Urinary bladder (tissue), 4 donors: ENCODE measurements around the gene ANKS1B. TPM values are rescaled to one million over a fixed set of nuclear protein-coding genes. Genes with fewer than 3 reads are reported as not detected.
"Not testable (repeated sequence)": the region's sequence is repeated elsewhere in the genome, so short reads cannot be mapped to it uniquely, and the experiment has no call there.

Experiments
- DNase-seq: peaks from one replicate; pipeline ENCODE4 v3.0.0-alpha.2; 2015; ENCODE audit errors: extremely low spot score
- H3K27ac ChIP-seq: one replicate; pipeline ENCODE4 v1.5.1; 2013; ENCODE audit warnings: low read depth, mild to moderate bottlenecking, moderate library complexity
- H3K36me3 ChIP-seq: one replicate; pipeline ENCODE4 v1.6.1; 2013; ENCODE audit warnings: mild to moderate bottlenecking, moderate library complexity; ENCODE audit not compliant: insufficient read depth
- H3K4me1 ChIP-seq: one replicate; pipeline ENCODE4 v1.6.1; 2013; ENCODE audit warnings: mild to moderate bottlenecking, moderate library complexity; ENCODE audit not compliant: insufficient read depth
- H3K4me3 ChIP-seq: one replicate; pipeline ENCODE4 v1.5.1; 2013; ENCODE audit warnings: low read depth, low read length
- WGBS: extraction: QIAGEN DNeasy Blood & Tissue Kit; methylation state at CpG from one replicate; pipeline ENCODE4 v1.1.7; 2013; 5-methylcytosine and 5-hydroxymethylcytosine counted together
- polyA plus RNA-seq: library from polyadenylated mRNA; stranded (reverse); fragments of 200-250 nt; gene quantifications from one replicate; pipeline ENCODE4 v1.2.3, GENCODE V29; 2013
- total RNA-seq: library from RNA; depleted of rRNA; stranded (reverse); fragments of >200 nt; gene quantifications from one replicate; pipeline ENCODE4 v1.2.3, GENCODE V29; 2014
- donor health status: healthy with polysubstance abuse.
- donor health status: healthy.

The ANKS1B gene
- total and polyA plus RNA-seq, 2 donors: 4.9 to 43.7 TPM

DNA sequence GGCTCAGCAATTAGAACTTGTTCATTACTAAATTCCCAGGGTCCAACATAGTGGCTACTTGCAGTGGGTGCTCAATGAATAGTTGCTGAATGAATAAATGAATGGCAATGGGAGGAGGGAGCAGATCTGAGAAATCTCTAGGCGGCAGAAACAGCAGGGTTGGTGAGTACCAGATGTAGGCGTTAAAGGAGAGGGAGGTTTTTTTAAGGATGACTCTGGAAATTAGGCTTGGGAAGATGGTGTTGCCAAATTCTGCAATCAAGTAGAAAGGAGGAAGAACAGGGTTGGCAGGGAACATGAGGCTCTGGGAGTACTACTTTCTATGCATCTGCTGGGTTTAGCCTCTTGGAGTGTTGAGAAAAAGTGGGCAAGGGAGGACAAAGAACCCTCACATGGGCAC, 1132.6 kb downstream of the ANKS1B start:
- Histone ChIP-seq H3K4me3 (no peak overlapping the region), H3K4me1 (no peaks in the 10 kb centered on the region), H3K36me3 (no peaks in the 10 kb centered on the region), H3K27ac (no peak overlapping the region)
- 93% methylated on average over 2 of the region's 2 CpGs for WGBS
- no peak for DNase-seq

DNA sequence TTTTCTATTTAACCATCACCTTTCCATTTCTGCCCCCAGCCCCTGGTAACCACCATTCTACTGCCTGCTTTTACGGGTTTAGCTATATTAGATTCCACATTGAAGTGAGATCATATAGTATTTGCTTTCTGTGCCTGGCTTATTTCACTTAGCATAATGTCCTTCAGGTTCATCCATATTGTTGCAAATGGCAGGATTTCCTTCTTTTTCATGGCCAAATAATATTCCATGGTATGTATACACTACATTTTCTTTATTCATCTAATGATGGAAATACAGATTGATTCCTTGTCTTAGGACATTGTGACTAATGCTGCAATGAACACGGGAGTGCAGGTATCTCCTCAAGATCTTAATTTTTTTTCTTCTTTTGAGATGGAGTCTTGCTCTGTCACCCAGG, 1137.5 kb downstream of the ANKS1B start:
- no peak overlapping the region for H3K27ac ChIP-seq
- no peak for DNase-seq
- H3K36me3 ChIP-seq: no peaks in the 10 kb centered on the region
- WGBS: 94% methylated on average over 2 of the region's 2 CpGs
- no peaks in the 10 kb centered on the region for H3K4me1 ChIP-seq
- H3K4me3 ChIP-seq: no peak overlapping the region

DNA sequence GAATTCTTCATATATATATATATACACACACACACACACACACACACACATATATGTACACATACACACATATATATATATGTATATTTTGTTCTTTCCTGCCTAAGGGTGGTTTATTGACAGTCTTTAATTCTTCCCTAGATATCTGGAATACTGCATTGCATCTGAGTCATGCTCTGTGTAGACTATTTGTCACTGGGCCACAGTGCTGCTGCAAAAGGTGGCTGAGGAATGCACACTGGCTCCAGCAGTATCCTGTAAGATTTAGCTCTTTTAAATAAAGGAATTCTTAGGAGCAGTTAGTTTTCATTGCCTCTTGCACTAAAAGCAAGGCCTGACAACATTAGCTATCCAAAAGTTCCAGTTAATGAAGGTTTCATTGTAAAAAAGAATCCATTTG, 1138.8 kb downstream of the ANKS1B start:
- no peak for DNase-seq
- H3K36me3 ChIP-seq: no peaks in the 10 kb centered on the region

GRCh38 chr12:98840325-98840724, 1144.4 kb downstream of the ANKS1B start:
- Histone ChIP-seq H3K36me3 (no peaks in the 10 kb centered on the region), H3K27ac (no peak overlapping the region), H3K4me1 (no peaks in the 10 kb centered on the region), H3K4me3 (no peak overlapping the region)
- no peak for DNase-seq
- 93% methylated on average over 3 of the region's 3 CpGs for WGBS

More for the DNA sequence above, 1138.8 kb downstream of the ANKS1B start:
- Histone ChIP-seq H3K4me3 (no peak overlapping the region), H3K4me1 (no peaks in the 10 kb centered on the region), H3K27ac (no peak overlapping the region)

GRCh38 chr12:98838231-98838647, 1146.5 kb downstream of the ANKS1B start:
- WGBS: 26% methylated on average over 7 of the region's 7 CpGs
- no peak overlapping the region for H3K4me3 ChIP-seq
- no peak for DNase-seq

DNA sequence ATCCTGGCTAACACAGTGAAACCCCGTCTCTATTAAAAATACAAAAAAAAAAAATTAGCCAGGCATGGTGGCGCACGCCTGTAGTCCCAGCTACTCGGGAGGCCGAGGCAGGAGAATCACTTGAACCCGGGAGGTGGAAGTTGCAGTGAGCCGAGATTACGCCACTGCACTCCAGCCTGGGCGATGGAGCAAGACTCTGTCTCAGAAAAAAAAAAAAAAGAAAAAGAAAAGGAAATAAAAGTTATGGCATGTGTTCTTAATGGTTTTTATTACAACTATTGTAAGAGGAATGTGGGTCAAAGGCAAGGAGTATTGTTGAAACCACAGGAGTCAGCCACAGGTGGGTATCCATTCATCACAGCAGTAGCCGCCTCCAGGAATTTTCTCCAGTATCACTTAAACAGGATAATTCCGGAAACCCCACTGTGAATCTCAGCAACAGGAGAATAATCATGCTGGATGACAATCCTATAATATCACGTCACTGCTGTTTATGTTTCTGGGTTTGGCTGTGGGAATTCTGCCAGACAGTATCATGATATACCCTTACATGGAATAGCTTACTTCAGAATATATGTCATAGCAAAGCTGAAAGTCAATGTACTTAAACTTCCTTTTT, 1147.5 kb downstream of the ANKS1B start:
- not testable (repeated sequence) for DNase-seq, H3K4me1 ChIP-seq, H3K36me3 ChIP-seq, H3K27ac ChIP-seq, H3K4me3 ChIP-seq
- WGBS: 76% methylated on average over 12 of the region's 12 CpGs

More at GRCh38 chr12:98838231-98838647, 1146.5 kb downstream of the ANKS1B start:
- Histone ChIP-seq H3K4me1 (no peaks in the 10 kb centered on the region), H3K27ac (no peak overlapping the region), H3K36me3 (no peaks in the 10 kb centered on the region)

GRCh38 chr12:98830657-98831056, 1154.1 kb downstream of the ANKS1B start:
- no peaks in the 10 kb centered on the region for H3K36me3 ChIP-seq
- H3K4me1 ChIP-seq: no peaks in the 10 kb centered on the region
- 85% methylated on average over 7 of the region's 7 CpGs for WGBS
- no peak overlapping the region for H3K27ac ChIP-seq
- DNase-seq: no peak
- no peak overlapping the region for H3K4me3 ChIP-seq

DNA sequence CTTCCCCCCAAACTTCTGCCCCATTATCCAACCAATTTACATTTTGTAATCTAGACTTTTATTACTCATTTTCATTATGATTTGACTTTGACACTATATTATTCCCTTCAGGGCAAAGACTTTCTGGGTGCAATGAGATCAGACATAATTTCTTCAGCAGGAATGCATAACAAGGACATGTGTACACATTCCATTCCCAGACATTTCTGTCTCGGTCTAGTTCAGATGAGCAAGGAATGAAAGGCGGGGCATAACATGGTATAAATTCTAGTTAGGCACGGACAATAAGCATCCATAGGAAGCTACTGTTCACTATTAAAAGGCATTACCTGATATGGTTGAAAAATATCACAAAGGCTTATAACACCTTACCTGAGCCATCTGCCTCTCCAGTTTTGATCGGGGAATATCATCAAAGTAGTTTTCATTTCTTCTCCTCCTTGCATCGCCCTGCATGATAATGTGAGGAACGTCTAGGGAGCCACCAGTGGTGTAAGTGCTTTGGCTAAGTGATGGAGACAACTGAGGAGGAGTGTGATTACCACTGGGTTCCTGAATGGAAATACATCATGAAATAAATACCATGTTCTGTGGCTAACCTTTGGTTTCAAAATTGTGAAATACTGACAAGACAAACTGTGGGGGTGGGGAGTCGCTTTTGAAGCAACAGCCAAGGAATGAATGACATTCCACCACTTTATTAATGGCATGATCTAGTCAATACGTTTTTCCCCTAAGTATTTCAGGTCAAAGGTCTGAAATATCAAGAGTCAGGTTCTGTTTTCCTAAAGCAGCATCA, 1155.7 kb downstream of the ANKS1B start:
- H3K4me1 ChIP-seq: no peaks in the 10 kb centered on the region
- no peaks in the 10 kb centered on the region for H3K36me3 ChIP-seq
- no peak for DNase-seq
- H3K27ac ChIP-seq: no peak overlapping the region
- 80% methylated on average over 8 of the region's 8 CpGs for WGBS
- no peak overlapping the region for H3K4me3 ChIP-seq

DNA sequence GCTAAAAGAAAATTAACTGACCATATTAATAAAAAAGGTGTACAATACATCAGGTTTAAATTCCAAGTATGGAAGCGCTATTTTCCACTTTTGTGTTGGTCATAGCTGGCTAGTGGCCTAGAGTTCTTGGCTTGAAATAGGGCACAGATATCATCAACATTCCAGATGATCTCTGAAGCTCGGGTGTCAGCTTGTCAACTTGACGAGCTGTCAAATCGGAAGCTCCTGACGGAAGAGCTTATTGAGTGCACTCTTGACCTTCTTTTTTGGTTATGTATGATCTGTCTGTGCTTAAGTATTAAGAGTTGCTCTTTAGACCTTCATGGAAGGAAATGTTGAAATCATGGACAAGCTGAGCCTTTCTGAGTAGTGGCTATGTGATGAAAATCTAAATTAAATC, 1161.7 kb downstream of the ANKS1B start:
- H3K27ac ChIP-seq: no peak overlapping the region
- no peaks in the 10 kb centered on the region for H3K36me3 ChIP-seq
- WGBS: 88% methylated on average over 5 of the region's 5 CpGs
- H3K4me1 ChIP-seq: no peaks in the 10 kb centered on the region
- no peak for DNase-seq
- H3K4me3 ChIP-seq: no peak overlapping the region

DNA sequence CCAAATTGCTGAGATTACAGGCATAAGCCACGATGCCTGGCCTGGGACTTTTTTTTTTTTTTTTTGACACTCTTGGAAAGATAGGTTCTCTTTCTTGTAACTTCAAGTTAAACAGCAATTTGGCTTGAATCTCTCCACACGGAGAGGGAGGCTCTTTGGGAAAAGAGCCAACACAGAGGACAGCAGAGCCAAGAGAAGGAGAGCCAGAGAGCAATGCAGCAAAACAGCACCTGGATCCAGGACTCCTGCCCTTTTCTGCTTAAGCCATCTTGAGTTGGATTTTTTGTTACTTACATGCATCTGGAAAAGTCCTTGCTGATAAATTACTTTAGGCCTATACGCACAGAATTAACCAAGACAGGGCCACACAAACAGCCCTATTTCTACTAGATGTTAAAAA, 1162.9 kb downstream of the ANKS1B start:
- Histone ChIP-seq H3K4me1 (no peaks in the 10 kb centered on the region), H3K36me3 (no peaks in the 10 kb centered on the region), H3K4me3 (no peak overlapping the region), H3K27ac (no peak overlapping the region)
- DNase-seq: no peak
- 24% methylated on average over 3 of the region's 3 CpGs for WGBS

- no peak overlapping the region for H3K27ac ChIP-seq
- DNase-seq: no peak
- WGBS: 59% methylated on average over 2 of the region's 2 CpGs
- H3K4me1 ChIP-seq: no peaks in the 10 kb centered on the region
- H3K36me3 ChIP-seq: no peaks in the 10 kb centered on the region
- H3K4me3 ChIP-seq: no peak overlapping the region
Observed at GRCh38 chr12:98821232-98821631, 1163.5 kb downstream of the ANKS1B start.

DNA sequence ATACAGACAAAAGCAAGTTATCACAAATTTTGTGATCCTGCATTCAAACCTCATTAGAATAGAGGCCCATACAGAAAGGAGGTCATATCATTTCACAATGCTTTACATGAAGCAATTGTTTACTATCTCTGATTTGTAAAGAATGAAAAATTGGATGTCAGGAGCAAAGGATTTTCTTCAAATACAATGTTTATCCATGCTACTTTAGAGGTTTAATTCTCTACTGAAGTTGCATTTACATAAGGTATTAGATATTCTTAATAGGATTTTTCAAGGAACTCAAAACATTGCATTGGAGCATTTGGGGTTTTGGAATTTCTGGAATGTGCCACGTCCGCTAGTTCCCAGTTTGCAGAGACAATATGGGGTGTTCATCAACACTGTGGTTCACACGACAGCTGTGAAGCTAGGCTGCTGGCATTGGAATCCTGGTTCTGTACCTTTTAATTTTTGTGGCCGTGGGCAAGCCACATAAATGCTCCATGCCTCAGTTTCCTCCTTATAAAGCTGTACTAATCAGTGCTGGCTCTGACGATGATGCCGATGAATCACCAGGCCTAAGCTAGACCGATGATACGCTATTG, 1164.8 kb downstream of the ANKS1B start:
- no peak overlapping the region for H3K27ac ChIP-seq
- DNase-seq: no peak
- WGBS: 54% methylated on average over 8 of the region's 8 CpGs
- H3K36me3 ChIP-seq: no peaks in the 10 kb centered on the region
- no peak overlapping the region for H3K4me3 ChIP-seq
- no peaks in the 10 kb centered on the region for H3K4me1 ChIP-seq

GRCh38 chr12:98819071-98819470, 1165.7 kb downstream of the ANKS1B start:
- Histone ChIP-seq H3K36me3 (no peaks in the 10 kb centered on the region), H3K4me3 (no peak overlapping the region), H3K27ac (no peak overlapping the region), H3K4me1 (no peaks in the 10 kb centered on the region)
- no peak for DNase-seq
- 86% methylated on average over 3 of the region's 3 CpGs for WGBS

DNA sequence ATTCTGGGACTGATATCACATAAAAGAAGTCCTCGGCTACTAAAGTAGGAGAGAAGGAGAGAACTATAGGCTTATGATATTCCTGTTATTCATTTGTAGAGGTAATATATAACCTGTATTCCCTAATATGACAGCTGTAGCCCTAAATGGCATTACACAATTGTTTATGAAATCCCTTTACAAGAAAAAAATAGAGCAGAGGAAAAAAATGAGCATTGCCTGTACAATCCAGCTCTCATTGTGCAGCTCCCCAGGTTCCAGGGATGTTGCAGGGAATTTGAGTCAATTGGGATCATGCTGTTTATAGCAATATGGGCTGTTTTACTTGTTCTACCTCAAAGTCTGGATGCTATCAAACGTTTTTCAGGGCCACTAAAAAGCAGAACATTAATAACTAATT, 1166.5 kb downstream of the ANKS1B start:
- Histone ChIP-seq H3K36me3 (no peaks in the 10 kb centered on the region), H3K4me1 (no peaks in the 10 kb centered on the region), H3K27ac (no peak overlapping the region), H3K4me3 (no peak overlapping the region)
- WGBS: 53% methylated on average over 2 of the region's 2 CpGs
- no peak for DNase-seq
